HG02970 (cell line): ENCODE results near the gene NR2F1-AS1.

Experiments
- ATAC-seq: cut with Tn5 transposase; IDR thresholded peaks from one replicate; pipeline ENCODE4 v1.9.1; 2021; ENCODE audit warnings: mild to moderate bottlenecking, moderate library complexity, moderate number of reproducible peaks; ENCODE audit not compliant: unreplicated experiment, low FRiP score

Gene NR2F1-AS1

GRCh38 chr5:93580927-93581445 lies at the start of gene NR2F1-AS1:
TSS of gene NR2F1-AS1 (minus strand) at chr5:93581219.
- ATAC-seq: peak; percentile 25

- no peak for ATAC-seq
Measured at GRCh38 chr5:93626801-93627200, 45.8 kb upstream of the NR2F1-AS1 start.

- ATAC-seq: no peak
Measured at GRCh38 chr5:93623153-93623552, 42.1 kb upstream of the NR2F1-AS1 start.

- no peak for ATAC-seq
Measured at GRCh38 chr5:93622240-93622885, 41.3 kb upstream of the NR2F1-AS1 start.

- peak; percentile 8 for ATAC-seq
Measured at GRCh38 chr5:93621327-93621798, 40.3 kb upstream of the NR2F1-AS1 start.

GRCh38 chr5:93620487-93621326 lies 39.7 kb upstream of the NR2F1-AS1 start:
- peak; percentile 99 for ATAC-seq

GRCh38 chr5:93616538-93617174 lies 35.6 kb upstream of the NR2F1-AS1 start:
- no peak for ATAC-seq

- no peak for ATAC-seq
Measured at GRCh38 chr5:93612855-93613243, 31.8 kb upstream of the NR2F1-AS1 start.

- no peak for ATAC-seq
Measured at GRCh38 chr5:93611976-93612854, 31.2 kb upstream of the NR2F1-AS1 start.

GRCh38 chr5:93611273-93611975 lies 30.4 kb upstream of the NR2F1-AS1 start:
- no peak for ATAC-seq

- no peak for ATAC-seq
Measured at GRCh38 chr5:93610581-93611272, 29.7 kb upstream of the NR2F1-AS1 start.

- ATAC-seq: no peak
Measured at GRCh38 chr5:93609762-93610161, 28.7 kb upstream of the NR2F1-AS1 start.

GRCh38 chr5:93608855-93609254 lies 27.8 kb upstream of the NR2F1-AS1 start:
- no peak for ATAC-seq

GRCh38 chr5:93607367-93608258 lies 26.6 kb upstream of the NR2F1-AS1 start:
- peak; percentile 68 for ATAC-seq

GRCh38 chr5:93606382-93606752 lies 25.3 kb upstream of the NR2F1-AS1 start:
- no peak for ATAC-seq

GRCh38 chr5:93604644-93605515 lies 23.9 kb upstream of the NR2F1-AS1 start:
- ATAC-seq: no peak
